Astrocyte (in vitro differentiated cells and primary cell): Measurements from ENCODE around the gene COL9A1. TPM values are rescaled to one million over a fixed set of nuclear protein-coding genes. Genes with fewer than 3 reads are reported as not detected.

Experiments
- DNase-seq: peaks from one replicate; pipeline ENCODE4 v3.0.0-alpha.2; 2010; ENCODE audit warnings: low read depth
- FAIRE-seq: peaks from 2 replicates; lab custom pipeline; 2011; peaks lifted over from hg19 to GRCh38; lab: Jason Lieb, UNC
- H2AFZ ChIP-seq: 2 replicates; pipeline ENCODE4 v1.6.0; 2012; ENCODE audit warnings: low read depth, low read length, inconsistent platforms
- H3K27ac ChIP-seq: 2 replicates; pipeline ENCODE4 v1.5.1; 2011; ENCODE audit warnings: low read depth, low read length, inconsistent platforms
- H3K27me3 ChIP-seq: 2 replicates; pipeline ENCODE4 v1.6.0; 2011; ENCODE audit warnings: low read length, inconsistent platforms; ENCODE audit not compliant: insufficient read depth
- H3K36me3 ChIP-seq: 2 replicates; pipeline ENCODE4 v1.5.1; 2011; ENCODE audit warnings: low read length, inconsistent platforms; ENCODE audit not compliant: insufficient read depth
- H3K4me1 ChIP-seq: 2 replicates; pipeline ENCODE4 v1.5.1; 2011; ENCODE audit warnings: low read length, inconsistent platforms; ENCODE audit not compliant: insufficient read depth
- H3K4me2 ChIP-seq: 2 replicates; pipeline ENCODE4 v1.6.0; 2012; ENCODE audit warnings: low read length, inconsistent platforms
- H3K4me3 ChIP-seq: 2 replicates; pipeline ENCODE4 v1.5.1; 2011; ENCODE audit warnings: low read depth, mild to moderate bottlenecking, low read length, inconsistent platforms; ENCODE audit not compliant: insufficient read depth
- H3K79me2 ChIP-seq: 2 replicates; pipeline ENCODE4 v1.6.0; 2012; ENCODE audit warnings: mild to moderate bottlenecking, low read length, inconsistent platforms; ENCODE audit not compliant: insufficient read depth
- H3K9ac ChIP-seq: 2 replicates; pipeline ENCODE4 v1.6.0; 2012; ENCODE audit warnings: mild to moderate bottlenecking, low read length, inconsistent platforms
- H3K9me3 ChIP-seq: 2 replicates; pipeline ENCODE4 v1.5.1; 2012; ENCODE audit warnings: low read depth, mild to moderate bottlenecking, low read length, inconsistent platforms; ENCODE audit not compliant: insufficient read depth
- H4K20me1 ChIP-seq: 2 replicates; pipeline ENCODE4 v1.6.0; 2012; ENCODE audit warnings: low read length, inconsistent platforms; ENCODE audit not compliant: insufficient read depth
- H3K27ac Mint-ChIP-seq: one replicate; pipeline ENCODE4 v1.8.0; 2021; ENCODE audit warnings: mild to moderate bottlenecking, mixed read lengths; ENCODE audit not compliant: unreplicated experiment
- H3K27me3 Mint-ChIP-seq: one replicate; pipeline ENCODE4 v1.8.0; 2021; ENCODE audit warnings: low read depth, mixed read lengths; ENCODE audit not compliant: unreplicated experiment
- H3K36me3 Mint-ChIP-seq: one replicate; pipeline ENCODE4 v1.8.0; 2021; ENCODE audit warnings: low read depth, mixed read lengths; ENCODE audit not compliant: unreplicated experiment
- H3K4me1 Mint-ChIP-seq: one replicate; pipeline ENCODE4 v1.8.0; 2021; ENCODE audit warnings: low read depth, mixed read lengths; ENCODE audit not compliant: unreplicated experiment
- H3K4me3 Mint-ChIP-seq: one replicate; pipeline ENCODE4 v1.8.0; 2021; ENCODE audit warnings: mild to moderate bottlenecking, moderate library complexity, mixed read lengths; ENCODE audit not compliant: unreplicated experiment
- H3K9me3 Mint-ChIP-seq: one replicate; pipeline ENCODE4 v1.8.0; 2021; ENCODE audit warnings: mild to moderate bottlenecking, mixed read lengths; ENCODE audit not compliant: unreplicated experiment
- CTCF ChIP-seq: IDR thresholded peaks from 2 replicates; pipeline ENCODE4 v1.5.1; 2011; ENCODE audit warnings: low read depth, mild to moderate bottlenecking, inconsistent platforms, low read length, moderate library complexity; ENCODE audit not compliant: insufficient read depth
- EZH2 ChIP-seq: IDR thresholded peaks from 2 replicates; pipeline ENCODE4 v1.6.1; 2012; ENCODE audit warnings: mild to moderate bottlenecking, low read length, inconsistent platforms; ENCODE audit not compliant: insufficient read depth
- total RNA-seq: library from RNA; stranded (reverse); gene quantifications from 2 replicates; pipeline ENCODE4 v1.2.1, GENCODE V29; 2021

The COL9A1 gene
- total RNA-seq, 1 donor from 2014 or later: 0.11 TPM

- no peak overlapping the region for H3K27ac ChIP-seq
- DNase-seq: no peak
Observed at GRCh38 chr6:70221715-70222438, 81.0 kb downstream of the COL9A1 start.

GRCh38 chr6:70221025-70221714, 81.7 kb downstream of the COL9A1 start:
- no peak overlapping the region for H2AFZ ChIP-seq
- no peak overlapping the region for H3K9ac ChIP-seq
- H3K27me3 ChIP-seq: peaks cover 21% of the 10 kb centered on the region
- no peaks in the 10 kb centered on the region for H3K36me3 ChIP-seq
- peak; percentile 3 for DNase-seq
- H3K4me3 ChIP-seq: no peak overlapping the region
- Mint-ChIP-seq H3K9me3 (peaks cover 2% of the 10 kb centered on the region), H3K27ac (no peak overlapping the region), H3K4me3 (no peak overlapping the region), H3K27me3 (peaks cover 15% of the 10 kb centered on the region), H3K4me1 (no peaks in the 10 kb centered on the region), H3K36me3 (no peaks in the 10 kb centered on the region)
- no peak overlapping the region for H3K4me2 ChIP-seq
- H3K27ac ChIP-seq: no peak overlapping the region
- no peak for FAIRE-seq
- TF ChIP-seq CTCF: peak; percentile 66
- no peak for TF ChIP-seq EZH2
- H4K20me1 ChIP-seq: no peaks in the 10 kb centered on the region
- no peaks in the 10 kb centered on the region for H3K4me1 ChIP-seq
- no peaks in the 10 kb centered on the region for H3K9me3 ChIP-seq
- H3K79me2 ChIP-seq: no peaks in the 10 kb centered on the region

More at GRCh38 chr6:70221715-70222438, 81.0 kb downstream of the COL9A1 start:
- Mint-ChIP-seq H3K27ac (no peak overlapping the region), H3K4me1 (no peaks in the 10 kb centered on the region), H3K36me3 (no peaks in the 10 kb centered on the region), H3K9me3 (peaks cover 2% of the 10 kb centered on the region), H3K27me3 (peaks cover 11% of the 10 kb centered on the region), H3K4me3 (no peak overlapping the region)
- Histone ChIP-seq H3K9me3 (no peaks in the 10 kb centered on the region), H3K4me3 (no peak overlapping the region), H3K4me1 (no peaks in the 10 kb centered on the region), H2AFZ (no peak overlapping the region), H3K79me2 (no peaks in the 10 kb centered on the region), H3K36me3 (no peaks in the 10 kb centered on the region), H3K4me2 (no peak overlapping the region), H3K27me3 (peaks cover 21% of the 10 kb centered on the region), H3K9ac (no peak overlapping the region), H4K20me1 (no peaks in the 10 kb centered on the region)
- no peak for FAIRE-seq
- no peak for TF ChIP-seq CTCF
- no peak for TF ChIP-seq EZH2
